22Rv1 (cell line): ENCODE data around the gene MLST8.
A peak's percentile ranks its signal among the peaks of the same experiment; 100 is the strongest.

Experiments used
- H3K27ac ChIP-seq: fragments of 450-650 bp; 2 replicates; pipeline ENCODE4 v1.5.1; 2017
- CTCF ChIP-seq: fragments of 450-650 bp; IDR thresholded peaks from 2 replicates; pipeline ENCODE4 v1.5.1; 2017; ENCODE audit warnings: mild to moderate bottlenecking
- ZFX ChIP-seq: fragments of 450-650 bp; IDR thresholded peaks from 2 replicates; pipeline ENCODE4 v1.6.1; 2017; ENCODE audit warnings: antibody characterized with exemption, borderline replicate concordance

MLST8 gene

GRCh38 chr16:2205104-2205966 is at the start of gene MLST8:
TSS of gene MLST8 (plus strand) at chr16:2205454. CDS start at chr16:2206086, 632 bp downstream.
- H3K27ac ChIP-seq, result peak within 1 kb of the TSS; percentile 85
- TF ChIP-seq ZFX (no peak), CTCF (0 out of 2 replicates have a peak, but pooled peaks have one; percentile 22)

GRCh38 chr16:2155977-2156848 is 49.0 kb upstream of the MLST8 start:
- no peak for TF ChIP-seq ZFX
- TF ChIP-seq CTCF, result no peak
- peak overlapping the region; percentile 94 for H3K27ac ChIP-seq

GRCh38 chr16:2156849-2157224 is 48.4 kb upstream of the MLST8 start:
- peak overlapping the region; percentile 94 for H3K27ac ChIP-seq

GRCh38 chr16:2157480-2158261 is 47.6 kb upstream of the MLST8 start:
- no peak for TF ChIP-seq CTCF
- TF ChIP-seq ZFX, result no peak
- H3K27ac ChIP-seq, result peak overlapping the region; percentile 94

More at GRCh38 chr16:2156849-2157224, 48.4 kb upstream of the MLST8 start:
- TF ChIP-seq ZFX, result no peak
- TF ChIP-seq CTCF, result no peak

GRCh38 chr16:2158262-2158638 is 47.0 kb upstream of the MLST8 start:
- H3K27ac ChIP-seq, result peak overlapping the region; percentile 94
- no peak for TF ChIP-seq ZFX
- no peak for TF ChIP-seq CTCF

GRCh38 chr16:2159175-2159838 is 45.9 kb upstream of the MLST8 start:
- TF ChIP-seq CTCF (no peak), ZFX (no peak)

More at GRCh38 chr16:2159175-2159838, 45.9 kb upstream of the MLST8 start:
- H3K27ac ChIP-seq, result peak overlapping the region; percentile 94; the same call in 1 of the 2 replicates
